Measurements from ENCODE around the gene CST9. TPM values are rescaled to one million over a fixed set of nuclear protein-coding genes. Genes with fewer than 3 reads are reported as not detected.

CST9 gene
- total RNA-seq, 2 experiments from 2014 or later, result not detected

DNA sequence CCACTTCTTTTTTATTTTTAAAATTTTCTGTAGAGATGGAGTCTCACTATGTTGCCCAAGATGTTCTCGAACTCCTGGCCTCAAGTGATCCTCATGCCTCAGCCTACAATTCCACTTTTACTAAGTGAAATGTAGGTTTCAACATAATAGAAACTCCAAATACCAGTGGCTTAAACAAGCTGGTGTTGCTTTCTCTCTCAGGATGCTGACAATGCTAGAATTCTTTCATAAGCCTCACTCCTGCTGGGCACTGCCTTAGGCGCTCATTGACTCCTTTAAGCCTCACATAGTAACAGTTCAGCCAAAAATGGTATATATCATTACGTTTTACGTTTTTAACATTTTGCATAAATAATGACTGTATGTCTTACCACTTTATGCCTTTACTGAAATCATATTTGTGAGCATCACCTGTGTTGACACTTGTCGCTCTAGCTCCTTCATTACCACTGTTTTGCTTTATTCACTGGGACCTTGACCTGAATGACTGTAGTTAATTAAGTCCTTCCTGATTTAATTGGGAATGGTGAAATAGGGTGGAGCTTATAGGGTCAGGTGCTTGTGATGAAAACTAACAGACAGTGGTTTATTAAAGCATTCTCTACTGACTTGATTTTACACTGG lies 3.9 kb upstream of the CST9 start:
- ChIA-PET POLR2A (no interaction called here), CTCF (no interaction called here)

GRCh38 chr20:23608251-23608846 lies 2.6 kb upstream of the CST9 start:
- Mint-ChIP-seq H3K27me3 (no peaks in the 10 kb centered on the region), H3K4me1 (ENCODE audit: low read depth) (no peaks in the 10 kb centered on the region), H3K9me3 (no peaks in the 10 kb centered on the region), H3K4me3 (no peak overlapping the region), H3K36me3 (ENCODE audit: low read depth) (no peaks in the 10 kb centered on the region), H3K27ac (no peak overlapping the region)
- Histone ChIP-seq H3K36me3 (ENCODE audit: insufficient read depth, low read length) (no peaks in the 10 kb centered on the region), H3K4me1 (ENCODE audit: insufficient read depth, low read length) (peaks cover 2% of the 10 kb centered on the region), H3K9me3 (ENCODE audit: control insufficient read depth in 1 of 2, insufficient read depth in 1 of 2, low read length in 2 of 2) (no peaks in the 10 kb centered on the region), H3K4me3 (ENCODE audit: low read length) (no peak overlapping the region), H3K27ac (ENCODE audit: low read depth in 1 of 2, low read length in 2 of 2) (no peak overlapping the region), H3K27me3 (ENCODE audit: control insufficient read depth in 1 of 2, insufficient read depth in 2 of 2, low read length in 2 of 2) (no peaks in the 10 kb centered on the region)
- no peak for ATAC-seq (ENCODE audit: poor library complexity)
- DNase-seq, result no peak
- ChIA-PET POLR2A (no interaction called here), CTCF (no interaction called here)
- intact Hi-C loops (cut with DNase I, micrococcal nuclease), result loop anchor here (2.0 to 10.0 kb wide), 4 partner anchors 256 to 1274 kb away; partner anchors contain the start of gene NXT1 (in 1 of the 2)
- no peak for TF ChIP-seq CTCF (IDR thresholded peaks at IDR 0.05)

More for the DNA sequence above, 3.9 kb upstream of the CST9 start:
- intact Hi-C loops (cut with DNase I, micrococcal nuclease), result loop anchor here (2.0 to 10.0 kb wide), 4 partner anchors 257 to 1275 kb away; partner anchors contain the start of gene NXT1 (in 1 of the 2)
- H3K4me3 ChIP-seq (ENCODE audit: low read length), result no peak overlapping the region
- no peak overlapping the region for H3K27ac Mint-ChIP-seq
- ATAC-seq (ENCODE audit: poor library complexity) (no peak), DNase-seq (no peak)
- no peaks in the 10 kb centered on the region for H3K9me3 ChIP-seq (ENCODE audit: control insufficient read depth in 1 of 2, insufficient read depth in 1 of 2, low read length in 2 of 2)
- H3K27me3 Mint-ChIP-seq, result no peaks in the 10 kb centered on the region
- peaks cover 2% of the 10 kb centered on the region for H3K4me1 ChIP-seq (ENCODE audit: insufficient read depth, low read length)
- no peaks in the 10 kb centered on the region for H3K4me1 Mint-ChIP-seq (ENCODE audit: low read depth)
- TF ChIP-seq CTCF (IDR thresholded peaks at IDR 0.05), result no peak
- H3K9me3 Mint-ChIP-seq, result no peaks in the 10 kb centered on the region
- no peak overlapping the region for H3K27ac ChIP-seq (ENCODE audit: low read depth in 1 of 2, low read length in 2 of 2)
- no peaks in the 10 kb centered on the region for H3K36me3 Mint-ChIP-seq (ENCODE audit: low read depth)
- no peaks in the 10 kb centered on the region for H3K36me3 ChIP-seq (ENCODE audit: insufficient read depth, low read length)
- H3K4me3 Mint-ChIP-seq, result no peak overlapping the region
- H3K27me3 ChIP-seq (ENCODE audit: control insufficient read depth in 1 of 2, insufficient read depth in 2 of 2, low read length in 2 of 2), result no peaks in the 10 kb centered on the region

- intact Hi-C loops (cut with DNase I, micrococcal nuclease), result loop anchor here (2.0 to 10.0 kb wide), 4 partner anchors 255 to 1273 kb away; partner anchors contain the start of gene NXT1 (in 1 of the 2)
- Histone ChIP-seq H3K27ac (ENCODE audit: low read depth in 1 of 2, low read length in 2 of 2) (no peak overlapping the region), H3K4me1 (ENCODE audit: insufficient read depth, low read length) (peaks cover 2% of the 10 kb centered on the region), H3K4me3 (ENCODE audit: low read length) (no peak overlapping the region), H3K36me3 (ENCODE audit: insufficient read depth, low read length) (no peaks in the 10 kb centered on the region), H3K27me3 (ENCODE audit: control insufficient read depth in 1 of 2, insufficient read depth in 2 of 2, low read length in 2 of 2) (no peaks in the 10 kb centered on the region), H3K9me3 (ENCODE audit: control insufficient read depth in 1 of 2, insufficient read depth in 1 of 2, low read length in 2 of 2) (no peaks in the 10 kb centered on the region)
- no peaks in the 10 kb centered on the region for H3K9me3 Mint-ChIP-seq
- CTCF ChIA-PET, result no interaction called here
- H3K36me3 Mint-ChIP-seq (ENCODE audit: low read depth), result no peaks in the 10 kb centered on the region
- no peaks in the 10 kb centered on the region for H3K27me3 Mint-ChIP-seq
- no peak for TF ChIP-seq CTCF (IDR thresholded peaks at IDR 0.05)
- POLR2A ChIA-PET, result no interaction called here
- H3K27ac Mint-ChIP-seq, result no peak overlapping the region
- ATAC-seq (ENCODE audit: poor library complexity) (no peak), DNase-seq (no peak)
- H3K4me3 Mint-ChIP-seq, result no peak overlapping the region
- H3K4me1 Mint-ChIP-seq (ENCODE audit: low read depth), result no peaks in the 10 kb centered on the region
Measured at GRCh38 chr20:23607497-23608245, 2.0 kb upstream of the CST9 start.

Measured in CD4-positive, alpha-beta T cell (primary cell).